Neural cell (in vitro differentiated cells): ENCODE data around the gene USP49. TPM values are rescaled to one million over a fixed set of nuclear protein-coding genes. Genes with fewer than 3 reads are reported as not detected.
"Not testable (repeated sequence)": the region's sequence is repeated elsewhere in the genome, so short reads cannot be mapped to it uniquely, and the experiment has no call there.

Experiments
- H2AFZ ChIP-seq: fragments of 200-600, 300-800 bp; sonication (generic), shearing (Covaris generic); 2 replicates; pipeline ENCODE4 v1.6.0; 2014; ENCODE audit warnings: low read depth, mild to moderate bottlenecking, antibody characterized with exemption, low read length, moderate library complexity
- H3F3A ChIP-seq: fragments of 200-600 bp; shearing (Covaris generic); 2 replicates; pipeline ENCODE4 v1.6.1; 2016; ENCODE audit warnings: mild to moderate bottlenecking, moderate library complexity, mixed read lengths, antibody characterized with exemption, low read length; ENCODE audit not compliant: insufficient read depth, poor library complexity, severe bottlenecking
- H3K27ac ChIP-seq: fragments of 200-600, 300-800 bp; sonication (generic), shearing (Covaris generic); 2 replicates; pipeline ENCODE4 v1.5.1; 2014; ENCODE audit warnings: mild to moderate bottlenecking, low read length, moderate library complexity
- H3K27me3 ChIP-seq: fragments of 300-800, 200-600 bp; sonication (generic), shearing (Covaris generic); 2 replicates; pipeline ENCODE4 v1.6.0; 2014; ENCODE audit warnings: mild to moderate bottlenecking, low read depth, low read length, moderate library complexity; ENCODE audit not compliant: insufficient read depth
- H3K36me3 ChIP-seq: fragments of 300-800, 200-600 bp; sonication (generic), shearing (Covaris generic); 2 replicates; pipeline ENCODE4 v1.5.1; 2014; ENCODE audit warnings: mild to moderate bottlenecking, antibody characterized with exemption, low read length, moderate library complexity; ENCODE audit not compliant: insufficient read depth
- H3K4me2 ChIP-seq: fragments of 300-800, 200-600 bp; sonication (generic), shearing (Covaris generic); 2 replicates; pipeline ENCODE4 v1.6.0; 2014; ENCODE audit warnings: mild to moderate bottlenecking, low read length
- H3K4me3 ChIP-seq: fragments of 300-800, 200-600 bp; sonication (generic), shearing (Covaris generic); 2 replicates; pipeline ENCODE4 v1.5.1; 2014; ENCODE audit warnings: mild to moderate bottlenecking, low read length, moderate library complexity
- H3K79me2 ChIP-seq: fragments of 200-600 bp; shearing (Covaris generic); replicated peaks from 2 replicates; pipeline ENCODE4 v1.6.0; 2014; ENCODE audit warnings: mild to moderate bottlenecking, low read length, moderate library complexity; ENCODE audit not compliant: insufficient read depth
- H3K9ac ChIP-seq: fragments of 300-800, 200-600 bp; sonication (generic), shearing (Covaris generic); 2 replicates; pipeline ENCODE4 v1.6.1; 2016; ENCODE audit warnings: mild to moderate bottlenecking, low read length, mixed read lengths
- H3K9me2 ChIP-seq: fragments of 200-600 bp; shearing (Covaris generic); 2 replicates; pipeline ENCODE4 v1.6.1; 2016; ENCODE audit warnings: mild to moderate bottlenecking, low read length, mixed read lengths; ENCODE audit not compliant: insufficient read depth
- H3K9me3 ChIP-seq: fragments of 200-600, 300-800 bp; sonication (generic), shearing (Covaris generic); 2 replicates; pipeline ENCODE4 v1.6.1; 2016; ENCODE audit warnings: mild to moderate bottlenecking, mixed run types, low read length, moderate library complexity, mixed read lengths
- H4K20me1 ChIP-seq: fragments of 200-600 bp; shearing (Covaris generic); 2 replicates; pipeline ENCODE4 v1.6.1; 2016; ENCODE audit warnings: mild to moderate bottlenecking, mixed run types; ENCODE audit not compliant: insufficient read depth
- CTCF ChIP-seq: fragments of 450-650 bp; IDR thresholded peaks from 2 replicates; pipeline ENCODE4 v1.5.1; 2014; ENCODE audit warnings: antibody characterized with exemption, mild to moderate bottlenecking, moderate library complexity; ENCODE audit not compliant: poor library complexity, severe bottlenecking
- EP300 ChIP-seq: fragments of 450-650 bp; conservative IDR thresholded peaks from 2 replicates; pipeline ENCODE4 v1.6.1; 2014; ENCODE audit warnings: antibody characterized with exemption, mild to moderate bottlenecking, moderate library complexity; ENCODE audit not compliant: poor library complexity, severe bottlenecking
- EZH2 ChIP-seq: fragments of 200-600, 300-800 bp; shearing (Covaris generic), sonication (generic); IDR thresholded peaks from 2 replicates; pipeline ENCODE4 v1.6.1; 2014; ENCODE audit warnings: antibody characterized with exemption, low read length, borderline replicate concordance, mild to moderate bottlenecking; ENCODE audit not compliant: insufficient read depth, poor library complexity, severe bottlenecking
- MXI1 ChIP-seq: fragments of 450-650 bp; conservative IDR thresholded peaks from 2 replicates; pipeline ENCODE4 v1.6.1; 2014; ENCODE audit warnings: antibody characterized with exemption, mild to moderate bottlenecking; ENCODE audit not compliant: poor library complexity, severe bottlenecking
- POLR2AphosphoS5 ChIP-seq: IDR thresholded peaks from 2 replicates; pipeline ENCODE4 v1.6.1; 2012
- RAD21 ChIP-seq: fragments of 450-650 bp; conservative IDR thresholded peaks from 2 replicates; pipeline ENCODE4 v1.6.1; 2014; ENCODE audit warnings: antibody characterized with exemption, mild to moderate bottlenecking, moderate library complexity
- REST ChIP-seq: IDR thresholded peaks from 2 replicates; pipeline ENCODE4 v1.6.1; 2012; ENCODE audit warnings: borderline replicate concordance
- SMC3 ChIP-seq: fragments of 450-650 bp; conservative IDR thresholded peaks from 2 replicates; pipeline ENCODE4 v1.6.1; 2014; ENCODE audit warnings: antibody characterized with exemption, mild to moderate bottlenecking, moderate library complexity; ENCODE audit not compliant: poor library complexity
- TAF1 ChIP-seq: IDR thresholded peaks from 2 replicates; pipeline ENCODE4 v1.6.1; 2012; ENCODE audit warnings: low read depth
- polyA plus RNA-seq: library from polyadenylated mRNA; depleted of rRNA; stranded (reverse); fragments of >200 nt; gene quantifications from 2 replicates; pipeline ENCODE4 v1.2.3, GENCODE V29; 2014

The USP49 gene
- polyA plus RNA-seq, 1 donor from 2014 or later = 23.5 TPM

- H3K9me2 ChIP-seq = no peaks in the 10 kb centered on the region
- H3K4me2 ChIP-seq = no peak overlapping the region
- H3K4me3 ChIP-seq = no peak overlapping the region
- H3K9me3 ChIP-seq = no peaks in the 10 kb centered on the region
- H3K79me2 ChIP-seq = no peaks in the 10 kb centered on the region
- no peak overlapping the region for H2AFZ ChIP-seq
- H3K27ac ChIP-seq = no peak overlapping the region
- TF ChIP-seq CTCF (no peak), REST (no peak), RAD21 (no peak), EZH2 (no peak), MXI1 (no peak), SMC3 (no peak)
- no peaks in the 10 kb centered on the region for H3F3A ChIP-seq
- no peak overlapping the region for H3K9ac ChIP-seq
- H3K27me3 ChIP-seq = no peaks in the 10 kb centered on the region
- H3K36me3 ChIP-seq = no peaks in the 10 kb centered on the region
- no peaks in the 10 kb centered on the region for H4K20me1 ChIP-seq
These were observed 126.4 kb downstream of the USP49 start for GRCh38 chr6:41768545-41769308.

GRCh38 chr6:41767112-41767833 lies 127.9 kb downstream of the USP49 start:
- H4K20me1 ChIP-seq = no peaks in the 10 kb centered on the region
- no peaks in the 10 kb centered on the region for H3K27me3 ChIP-seq
- H3K9me3 ChIP-seq = no peaks in the 10 kb centered on the region
- no peak overlapping the region for H3K4me2 ChIP-seq
- H3K79me2 ChIP-seq = no peaks in the 10 kb centered on the region
- no peak overlapping the region for H3K9ac ChIP-seq
- no peak overlapping the region for H3K27ac ChIP-seq
- H3K36me3 ChIP-seq = no peaks in the 10 kb centered on the region
- no peak overlapping the region for H3K4me3 ChIP-seq
- H3K9me2 ChIP-seq = no peaks in the 10 kb centered on the region
- TF ChIP-seq POLR2AphosphoS5 (no peak), SMC3 (no peak), REST (no peak), TAF1 (no peak), MXI1 (no peak), EP300 (no peak), CTCF (no peak), RAD21 (no peak), EZH2 (no peak)
- H2AFZ ChIP-seq = no peak overlapping the region
- H3F3A ChIP-seq = no peaks in the 10 kb centered on the region

GRCh38 chr6:41766043-41766664 lies 129.0 kb downstream of the USP49 start:
- H3K27me3 ChIP-seq, H3K4me3 ChIP-seq, H3K9me2 ChIP-seq, H3K27ac ChIP-seq, H3F3A ChIP-seq, H3K36me3 ChIP-seq, H3K9ac ChIP-seq, H3K79me2 ChIP-seq, H2AFZ ChIP-seq, H3K9me3 ChIP-seq, H4K20me1 ChIP-seq, H3K4me2 ChIP-seq: not testable (repeated sequence)
